Measurements from ENCODE around the gene LTB. TPM values are rescaled to one million over a fixed set of nuclear protein-coding genes. Genes with fewer than 3 reads are reported as not detected.

Gene LTB
- total and polyA plus RNA-seq, 5 donors, result 0.59 to 1.5 (median 0.61) TPM; not detected in 1

GRCh38 chr6:31534521-31535040 is 47.6 kb downstream of the LTB start:
- H3K27ac ChIP-seq (ENCODE audit: low read length), result no peak overlapping the region
- no peak overlapping the region for H3K4me3 ChIP-seq (ENCODE audit: low read length)
- WGBS, result 87% methylated on average over 24 of the region's 24 CpGs
- H3K4me1 ChIP-seq (ENCODE audit: control insufficient read depth, insufficient read depth, low read length), result no peaks in the 10 kb centered on the region
- no peaks in the 10 kb centered on the region for H3K9me3 ChIP-seq (ENCODE audit: control insufficient read depth, low read length)
- intact Hi-C loops (cut with DNase I), result loop anchor here in 1 of 4 donors (5.0 kb wide), 1 partner anchor 42 kb away; no protein-coding TSS in a partner anchor
- no peak for DNase-seq
- no peaks in the 10 kb centered on the region for H3K27me3 ChIP-seq (ENCODE audit: control insufficient read depth, insufficient read depth)
- no peak for ATAC-seq

- ATAC-seq (no peak), DNase-seq (no peak)
- no peak overlapping the region for H3K27ac ChIP-seq (ENCODE audit: low read length)
- H3K4me1 ChIP-seq (ENCODE audit: control insufficient read depth, insufficient read depth, low read length), result no peaks in the 10 kb centered on the region
- H3K4me3 ChIP-seq (ENCODE audit: low read length), result no peak overlapping the region
- intact Hi-C loops (cut with DNase I), result loop anchor here in 1 of 4 donors (5.0 kb wide), 1 partner anchor 42 kb away; no protein-coding TSS in a partner anchor
- H3K9me3 ChIP-seq (ENCODE audit: control insufficient read depth, low read length), result no peaks in the 10 kb centered on the region
- no peaks in the 10 kb centered on the region for H3K27me3 ChIP-seq (ENCODE audit: control insufficient read depth, insufficient read depth)
- WGBS, result 87% methylated on average over 6 of the region's 6 CpGs
Measured at GRCh38 chr6:31534011-31534410, 48.2 kb downstream of the LTB start.

- ATAC-seq, result no peak
- Histone ChIP-seq H3K27me3 (ENCODE audit: control insufficient read depth, insufficient read depth) (no peaks in the 10 kb centered on the region), H3K9me3 (ENCODE audit: control insufficient read depth, low read length) (no peaks in the 10 kb centered on the region), H3K4me1 (ENCODE audit: control insufficient read depth, insufficient read depth, low read length) (no peaks in the 10 kb centered on the region), H3K4me3 (ENCODE audit: low read length) (no peak overlapping the region), H3K27ac (ENCODE audit: low read length) (no peak overlapping the region)
- 94% methylated on average over 1 of the region's 1 CpG for whole genome bisulfite sequencing
- DNase-seq, result no peak
- intact Hi-C loops (cut with DNase I), result loop anchor here in 1 of 4 donors (5.0 kb wide), 1 partner anchor 41 kb away; no protein-coding TSS in a partner anchor
Measured at GRCh38 chr6:31533455-31533841, 48.8 kb downstream of the LTB start.

- Histone ChIP-seq H3K4me1 (ENCODE audit: control insufficient read depth, insufficient read depth, low read length) (no peaks in the 10 kb centered on the region), H3K9me3 (ENCODE audit: control insufficient read depth, low read length) (no peaks in the 10 kb centered on the region), H3K27me3 (ENCODE audit: control insufficient read depth, insufficient read depth) (no peaks in the 10 kb centered on the region), H3K27ac (ENCODE audit: low read length) (no peak overlapping the region), H3K4me3 (ENCODE audit: low read length) (no peak overlapping the region)
- WGBS, result 48% methylated on average over 9 of the region's 9 CpGs
- intact Hi-C loops (cut with DNase I), result loop anchor here in 1 of 4 donors (5.0 kb wide), 1 partner anchor 41 kb away; no protein-coding TSS in a partner anchor
- no peak for ATAC-seq
- DNase-seq, result no peak
Measured at GRCh38 chr6:31532644-31533454, 49.4 kb downstream of the LTB start.

GRCh38 chr6:31531771-31532643 is 50.2 kb downstream of the LTB start:
- intact Hi-C loops (cut with DNase I), result loop anchor here in 1 of 4 donors (5.0 kb wide), 1 partner anchor 40 kb away; no protein-coding TSS in a partner anchor
- H3K4me3 ChIP-seq (ENCODE audit: low read length), result no peak overlapping the region
- no peaks in the 10 kb centered on the region for H3K27me3 ChIP-seq (ENCODE audit: control insufficient read depth, insufficient read depth)
- WGBS, result 70% methylated on average over 9 of the region's 9 CpGs
- no peak for ATAC-seq
- DNase-seq, result no peak
- no peak overlapping the region for H3K27ac ChIP-seq (ENCODE audit: low read length)
- H3K9me3 ChIP-seq (ENCODE audit: control insufficient read depth, low read length), result no peaks in the 10 kb centered on the region
- H3K4me1 ChIP-seq (ENCODE audit: control insufficient read depth, insufficient read depth, low read length), result no peaks in the 10 kb centered on the region

GRCh38 chr6:31531162-31531561 is 51.1 kb downstream of the LTB start:
- Histone ChIP-seq H3K9me3 (ENCODE audit: control insufficient read depth, low read length) (no peaks in the 10 kb centered on the region), H3K27ac (ENCODE audit: low read length) (no peak overlapping the region), H3K4me1 (ENCODE audit: control insufficient read depth, insufficient read depth, low read length) (no peaks in the 10 kb centered on the region), H3K27me3 (ENCODE audit: control insufficient read depth, insufficient read depth) (no peaks in the 10 kb centered on the region), H3K4me3 (ENCODE audit: low read length) (no peak overlapping the region)
- 86% methylated on average over 7 of the region's 7 CpGs for WGBS
- ATAC-seq, result no peak
- no peak for DNase-seq
- intact Hi-C loops (cut with DNase I), result loop anchor here in 1 of 4 donors (5.0 kb wide), 1 partner anchor 39 kb away; no protein-coding TSS in a partner anchor

- Histone ChIP-seq H3K4me3 (ENCODE audit: low read length) (no peak overlapping the region), H3K27me3 (ENCODE audit: control insufficient read depth, insufficient read depth) (no peaks in the 10 kb centered on the region), H3K4me1 (ENCODE audit: control insufficient read depth, insufficient read depth, low read length) (no peaks in the 10 kb centered on the region), H3K9me3 (ENCODE audit: control insufficient read depth, low read length) (no peaks in the 10 kb centered on the region), H3K27ac (ENCODE audit: low read length) (no peak overlapping the region)
- WGBS, result 59% methylated on average over 6 of the region's 6 CpGs
- DNase-seq (no peak), ATAC-seq (no peak)
- intact Hi-C loops (cut with DNase I), result loop anchor here in 1 of 4 donors (5.0 kb wide), 1 partner anchor 38 kb away; no protein-coding TSS in a partner anchor
Measured at GRCh38 chr6:31530659-31531058, 51.6 kb downstream of the LTB start.

Other genes starting within 250 kb of the LTB start
Only the 30 nearest of the 35 such genes appear.
- gene MICA, start 178.8 kb downstream of the LTB start, total RNA-seq, result 10 to 100 TPM; 10.1 to 13.6 (median 11.3) TPM
- gene MICA, start 178.8 kb downstream of the LTB start, polyA plus RNA-seq, result 8.8 TPM
- gene MICB, start 84.3 kb downstream of the LTB start, total RNA-seq, result 1 to 10 TPM; 1.6 to 1.8 (median 1.6) TPM
- 1.2 TPM for gene MICB, start 84.3 kb downstream of the LTB start, polyA plus RNA-seq
- gene MCCD1, start 53.5 kb downstream of the LTB start, total RNA-seq, result not detected
- not detected for gene MCCD1, start 53.5 kb downstream of the LTB start, polyA plus RNA-seq
- gene DDX39B, start 40.4 kb downstream of the LTB start, total RNA-seq, result 100 to 1,000 TPM; 196 to 235 (median 212) TPM
- 145 TPM for gene DDX39B, start 40.4 kb downstream of the LTB start, polyA plus RNA-seq
- gene ATP6V1G2, start 35.8 kb downstream of the LTB start, total RNA-seq, result 1 to 10 TPM; 1.7 to 3.8 (median 2.6) TPM
- 2.8 TPM for gene ATP6V1G2, start 35.8 kb downstream of the LTB start, polyA plus RNA-seq
- 10 to 100 TPM; 12.2 to 19.3 (median 14.6) TPM for gene NFKBIL1, start 34.8 kb downstream of the LTB start, total RNA-seq
- gene NFKBIL1, start 34.8 kb downstream of the LTB start, polyA plus RNA-seq, result 16.7 TPM
- not detected for gene LTA, start 10.1 kb downstream of the LTB start, total RNA-seq
- gene LTA, start 10.1 kb downstream of the LTB start, polyA plus RNA-seq, result 0.07 TPM
- gene TNF, start 6.9 kb downstream of the LTB start, total RNA-seq, result under 1 TPM; 0.42 to 0.71 (median 0.53) TPM
- gene TNF, start 6.9 kb downstream of the LTB start, polyA plus RNA-seq, result 0.23 TPM
- 10 to 100 TPM; 10.2 to 16.6 (median 12.4) TPM for gene LST1, start 3.9 kb upstream of the LTB start, total RNA-seq
- 7.8 TPM for gene LST1, start 3.9 kb upstream of the LTB start, polyA plus RNA-seq
- gene NCR3, start 10.6 kb upstream of the LTB start, total RNA-seq, result under 1 TPM in 2 of 4 donors, not detected in 2; 0.26 to 0.31 TPM
- 0.11 TPM for gene NCR3, start 10.6 kb upstream of the LTB start, polyA plus RNA-seq
- gene AIF1, start 32.8 kb upstream of the LTB start, total RNA-seq, result 10 to 100 TPM; 17.9 to 29.9 (median 21.3) TPM
- 14.7 TPM for gene AIF1, start 32.8 kb upstream of the LTB start, polyA plus RNA-seq
- gene PRRC2A, start 38.3 kb upstream of the LTB start, total RNA-seq, result 100 to 1,000 TPM in 2 of 4 donors, 10 to 100 TPM in 2; 96.9 to 110 (median 103) TPM
- 95.2 TPM for gene PRRC2A, start 38.3 kb upstream of the LTB start, polyA plus RNA-seq
- 100 to 1,000 TPM; 230 to 260 (median 256) TPM for gene BAG6, start 70.2 kb upstream of the LTB start, total RNA-seq
- 226 TPM for gene BAG6, start 70.2 kb upstream of the LTB start, polyA plus RNA-seq
- gene APOM, start 73.5 kb upstream of the LTB start, total RNA-seq, result 1 to 10 TPM in 2 of 4 donors, under 1 TPM in 2; 0.48 to 2.8 (median 1.4) TPM
- 3.9 TPM for gene APOM, start 73.5 kb upstream of the LTB start, polyA plus RNA-seq
- 10 to 100 TPM; 18.5 to 20.7 (median 20.1) TPM for gene C6orf47, start 78.4 kb upstream of the LTB start, total RNA-seq
- 21.2 TPM for gene C6orf47, start 78.4 kb upstream of the LTB start, polyA plus RNA-seq
- gene GPANK1, start 82.6 kb upstream of the LTB start, total RNA-seq, result 10 to 100 TPM; 16.8 to 23.9 (median 20.0) TPM
- gene GPANK1, start 82.6 kb upstream of the LTB start, polyA plus RNA-seq, result 24.6 TPM
- 100 to 1,000 TPM; 110 to 123 (median 116) TPM for gene CSNK2B, start 83.7 kb upstream of the LTB start, total RNA-seq
- gene CSNK2B, start 83.7 kb upstream of the LTB start, polyA plus RNA-seq, result 158 TPM
- gene LY6G5B, start 87.6 kb upstream of the LTB start, total RNA-seq, result 1 to 10 TPM; 4.0 to 8.7 (median 5.9) TPM
- gene LY6G5B, start 87.6 kb upstream of the LTB start, polyA plus RNA-seq, result 4.6 TPM
- gene LY6G5C, start 98.6 kb upstream of the LTB start, total RNA-seq, result 1 to 10 TPM; 2.1 to 3.8 (median 2.3) TPM
- gene LY6G5C, start 98.6 kb upstream of the LTB start, polyA plus RNA-seq, result 5.0 TPM
- 10 to 100 TPM; 28.4 to 37.0 (median 31.7) TPM for gene ABHD16A, start 120.9 kb upstream of the LTB start, total RNA-seq
- 28.1 TPM for gene ABHD16A, start 120.9 kb upstream of the LTB start, polyA plus RNA-seq
- gene LY6G6F, start 124.4 kb upstream of the LTB start, total RNA-seq, result not detected
- not detected for gene LY6G6F, start 124.4 kb upstream of the LTB start, polyA plus RNA-seq
- not detected for gene LY6G6D, start 132.9 kb upstream of the LTB start, total RNA-seq
- not detected for gene LY6G6D, start 132.9 kb upstream of the LTB start, polyA plus RNA-seq
- gene LY6G6C, start 139.3 kb upstream of the LTB start, total RNA-seq, result not detected
- 0.18 TPM for gene LY6G6C, start 139.3 kb upstream of the LTB start, polyA plus RNA-seq
- gene MPIG6B, start 140.9 kb upstream of the LTB start, total RNA-seq, result under 1 TPM in 3 of 4 donors, not detected in 1; 0.31 to 0.37 (median 0.35) TPM
- 0.20 TPM for gene MPIG6B, start 140.9 kb upstream of the LTB start, polyA plus RNA-seq
- 10 to 100 TPM; 42.4 to 55.6 (median 49.3) TPM for gene DDAH2, start 146.9 kb upstream of the LTB start, total RNA-seq
- 57.4 TPM for gene DDAH2, start 146.9 kb upstream of the LTB start, polyA plus RNA-seq
- 100 to 1,000 TPM in 3 of 4 donors, 10 to 100 TPM in 1; 99.4 to 153 (median 116) TPM for gene CLIC1, start 154.1 kb upstream of the LTB start, total RNA-seq
- 116 TPM for gene CLIC1, start 154.1 kb upstream of the LTB start, polyA plus RNA-seq
- 1 to 10 TPM; 2.6 to 3.2 (median 3.0) TPM for gene MSH5, start 157.6 kb upstream of the LTB start, total RNA-seq
- gene MSH5, start 157.6 kb upstream of the LTB start, polyA plus RNA-seq, result 1.8 TPM
- under 1 TPM in 1 of 4 donors, not detected in 3; 0.50 TPM for gene SAPCD1, start 180.2 kb upstream of the LTB start, total RNA-seq
- 0.25 TPM for gene SAPCD1, start 180.2 kb upstream of the LTB start, polyA plus RNA-seq
- gene VWA7, start 194.9 kb upstream of the LTB start, total RNA-seq, result 10 to 100 TPM in 1 of 4 donors, 1 to 10 TPM in 3; 3.4 to 12.8 (median 8.2) TPM
- gene VWA7, start 194.9 kb upstream of the LTB start, polyA plus RNA-seq, result 3.2 TPM
- 10 to 100 TPM; 21.7 to 30.6 (median 26.9) TPM for gene VARS1, start 213.3 kb upstream of the LTB start, total RNA-seq
- gene VARS1, start 213.3 kb upstream of the LTB start, polyA plus RNA-seq, result 14.8 TPM

Measured in right cardiac atrium (tissue), 5 donors.